HG03108 (cell line): ENCODE measurements around the gene RTL10.

Experiments used
- ATAC-seq: cut with Tn5 transposase; IDR thresholded peaks from one replicate; pipeline ENCODE4 v1.9.1; 2021; ENCODE audit warnings: moderate library complexity; ENCODE audit not compliant: unreplicated experiment

Gene RTL10

GRCh38 chr22:19825904-19826618 lies 28.6 kb downstream of the RTL10 start:
- no peak for ATAC-seq

GRCh38 chr22:19824926-19825339 lies 29.7 kb downstream of the RTL10 start:
- ATAC-seq, result no peak

- no peak for ATAC-seq
These were observed 30.3 kb downstream of the RTL10 start for GRCh38 chr22:19824212-19824925.

GRCh38 chr22:19823902-19824211 lies 30.8 kb downstream of the RTL10 start:
- no peak for ATAC-seq

GRCh38 chr22:19823191-19823901 lies 31.3 kb downstream of the RTL10 start:
- no peak for ATAC-seq

- ATAC-seq, result no peak
These were observed 32.2 kb downstream of the RTL10 start for GRCh38 chr22:19822301-19823117.

GRCh38 chr22:19821523-19822300 lies 33.0 kb downstream of the RTL10 start:
- no peak for ATAC-seq

GRCh38 chr22:19820880-19821522 lies 33.7 kb downstream of the RTL10 start:
- no peak for ATAC-seq

GRCh38 chr22:19819911-19820879 lies 34.5 kb downstream of the RTL10 start:
- ATAC-seq, result no peak

GRCh38 chr22:19819208-19819910 lies 35.3 kb downstream of the RTL10 start:
- no peak for ATAC-seq

- ATAC-seq, result no peak
These were observed 36.1 kb downstream of the RTL10 start for GRCh38 chr22:19818324-19819207.

- ATAC-seq, result no peak
These were observed 38.1 kb downstream of the RTL10 start for GRCh38 chr22:19816372-19817119.

GRCh38 chr22:19815823-19816290 lies 38.8 kb downstream of the RTL10 start:
- ATAC-seq, result no peak

GRCh38 chr22:19815093-19815822 lies 39.4 kb downstream of the RTL10 start:
- no peak for ATAC-seq

- no peak for ATAC-seq
These were observed 40.2 kb downstream of the RTL10 start for GRCh38 chr22:19814428-19814827.

GRCh38 chr22:19812910-19813309 lies 41.8 kb downstream of the RTL10 start:
- ATAC-seq, result no peak
